Ishikawa (cell line): ENCODE data around the gene PTPRE.

Source experiments
- CEBPB ChIP-seq: IDR thresholded peaks from 2 replicates; pipeline ENCODE4 v1.6.1; 2012
- CREB1 ChIP-seq: IDR thresholded peaks from 2 replicates; pipeline ENCODE4 v1.6.1; 2012; ENCODE audit warnings: low read depth
- EGR1 ChIP-seq: IDR thresholded peaks from 2 replicates; pipeline ENCODE4 v1.6.1; 2012
- EP300 ChIP-seq: IDR thresholded peaks from 2 replicates; pipeline ENCODE4 v1.6.1; 2012; ENCODE audit warnings: borderline replicate concordance
- FOXM1 ChIP-seq: IDR thresholded peaks from 2 replicates; pipeline ENCODE4 v1.6.1; 2012; ENCODE audit warnings: low read depth, borderline replicate concordance
- MAX ChIP-seq: IDR thresholded peaks from 2 replicates; pipeline ENCODE4 v1.6.1; 2012
- NFIC ChIP-seq: IDR thresholded peaks from 2 replicates; pipeline ENCODE4 v1.6.1; 2012
- RAD21 ChIP-seq: IDR thresholded peaks from 2 replicates; pipeline ENCODE4 v1.6.1; 2012; ENCODE audit warnings: low read depth
- REST ChIP-seq: IDR thresholded peaks from 2 replicates; pipeline ENCODE4 v1.6.1; 2012; ENCODE audit warnings: low read depth, mild to moderate bottlenecking
- TAF1 ChIP-seq: IDR thresholded peaks from 2 replicates; pipeline ENCODE4 v1.6.1; 2012; ENCODE audit warnings: low read depth, mild to moderate bottlenecking
- TCF12 ChIP-seq: IDR thresholded peaks from 2 replicates; pipeline ENCODE4 v1.6.1; 2012; ENCODE audit warnings: low read depth
- TEAD4 ChIP-seq: IDR thresholded peaks from 2 replicates; pipeline ENCODE4 v1.6.1; 2012
- USF1 ChIP-seq: IDR thresholded peaks from 2 replicates; pipeline ENCODE4 v1.6.1; 2012
- YY1 ChIP-seq: IDR thresholded peaks from 2 replicates; pipeline ENCODE4 v1.6.1; 2012; ENCODE audit warnings: low read depth
- ZBTB7A ChIP-seq: IDR thresholded peaks from 2 replicates; pipeline ENCODE4 v1.6.1; 2012; ENCODE audit warnings: low read depth

PTPRE gene

GRCh38 chr10:127874671-127875448 lies 32.0 kb upstream of the PTPRE start:
- TF ChIP-seq TEAD4, result no peak
- no peak for TF ChIP-seq EGR1
- TF ChIP-seq CREB1, result no peak
- no peak for TF ChIP-seq NFIC
- no peak for TF ChIP-seq FOXM1
- no peak for TF ChIP-seq REST
- no peak for TF ChIP-seq EP300
- no peak for TF ChIP-seq MAX
- no peak for TF ChIP-seq TCF12
- TF ChIP-seq USF1, result no peak
- no peak for TF ChIP-seq TAF1
- no peak for TF ChIP-seq YY1
- TF ChIP-seq RAD21, result no peak
- TF ChIP-seq ZBTB7A, result no peak
- TF ChIP-seq CEBPB, result no peak

GRCh38 chr10:127875449-127875765 lies 31.5 kb upstream of the PTPRE start:
- no peak for TF ChIP-seq MAX
- TF ChIP-seq TAF1, result no peak
- TF ChIP-seq FOXM1, result no peak
- no peak for TF ChIP-seq TEAD4

GRCh38 chr10:127875916-127876315 lies 31.0 kb upstream of the PTPRE start:
- no peak for TF ChIP-seq EP300
- no peak for TF ChIP-seq YY1
- no peak for TF ChIP-seq RAD21

- no peak for TF ChIP-seq CREB1
- no peak for TF ChIP-seq YY1
- TF ChIP-seq NFIC, result no peak
- TF ChIP-seq MAX, result no peak
- TF ChIP-seq ZBTB7A, result no peak
- no peak for TF ChIP-seq EGR1
Measured at GRCh38 chr10:127877116-127877515, 29.8 kb upstream of the PTPRE start.

- TF ChIP-seq EGR1 (no peak), CREB1 (no peak), TEAD4 (no peak), YY1 (no peak), ZBTB7A (no peak), MAX (no peak), TAF1 (no peak), USF1 (no peak), REST (no peak), CEBPB (no peak), FOXM1 (no peak), NFIC (no peak), TCF12 (no peak), RAD21 (no peak), EP300 (no peak)
Measured at GRCh38 chr10:127877699-127878098, 29.2 kb upstream of the PTPRE start.
